ENCODE measurements around the gene CCL13. TPM values are rescaled to one million over a fixed set of nuclear protein-coding genes. Genes with fewer than 3 reads are reported as not detected.

CCL13 gene
- total RNA-seq, 1 donor from 2014 or later, result not detected

GRCh38 chr17:34400301-34400931, 44.1 kb downstream of the CCL13 start:
- H3K27me3 ChIP-seq (ENCODE audit: control insufficient read depth, insufficient read depth, low read length), result no peaks in the 10 kb centered on the region
- peak; percentile 68 for FAIRE-seq
- no peaks in the 10 kb centered on the region for H3K36me3 ChIP-seq (ENCODE audit: control insufficient read depth, insufficient read depth, low read length)
- H3K4me3 ChIP-seq (ENCODE audit: low read depth, low read length), result no peak overlapping the region
- DNase-seq (ENCODE audit: low read depth), result no peak
- no peak for TF ChIP-seq CTCF (IDR thresholded peaks at IDR 0.05; ENCODE audit: insufficient read depth, low read length, severe bottlenecking)

- DNase-seq (ENCODE audit: low read depth) (peak; percentile 34), FAIRE-seq (no peak)
- Histone ChIP-seq H3K36me3 (ENCODE audit: control insufficient read depth, insufficient read depth, low read length) (no peaks in the 10 kb centered on the region), H3K27me3 (ENCODE audit: control insufficient read depth, insufficient read depth, low read length) (no peaks in the 10 kb centered on the region), H3K4me3 (ENCODE audit: low read depth, low read length) (no peak overlapping the region)
- TF ChIP-seq CTCF (IDR thresholded peaks at IDR 0.05; ENCODE audit: insufficient read depth, low read length, severe bottlenecking), result no peak
Observed at GRCh38 chr17:34401165-34401564, 44.9 kb downstream of the CCL13 start.

- DNase-seq (ENCODE audit: low read depth), result no peak
- no peak for TF ChIP-seq CTCF (IDR thresholded peaks at IDR 0.05; ENCODE audit: insufficient read depth, low read length, severe bottlenecking)
- no peak overlapping the region for H3K4me3 ChIP-seq (ENCODE audit: low read depth, low read length)
- no peaks in the 10 kb centered on the region for H3K27me3 ChIP-seq (ENCODE audit: control insufficient read depth, insufficient read depth, low read length)
- FAIRE-seq, result no peak
- no peaks in the 10 kb centered on the region for H3K36me3 ChIP-seq (ENCODE audit: control insufficient read depth, insufficient read depth, low read length)
Observed at GRCh38 chr17:34403006-34403405, 46.7 kb downstream of the CCL13 start.

GRCh38 chr17:34406226-34406625, 49.9 kb downstream of the CCL13 start:
- no peak for TF ChIP-seq CTCF (IDR thresholded peaks at IDR 0.05; ENCODE audit: insufficient read depth, low read length, severe bottlenecking)
- Histone ChIP-seq H3K27me3 (ENCODE audit: control insufficient read depth, insufficient read depth, low read length) (no peaks in the 10 kb centered on the region), H3K36me3 (ENCODE audit: control insufficient read depth, insufficient read depth, low read length) (no peaks in the 10 kb centered on the region), H3K4me3 (ENCODE audit: low read depth, low read length) (no peak overlapping the region)
- FAIRE-seq (no peak), DNase-seq (ENCODE audit: low read depth) (no peak)

Other genes starting within 250 kb of the CCL13 start
- gene CCL2, start 101.2 kb upstream of the CCL13 start, total RNA-seq, result not detected in 2 replicates
- gene CCL7, start 86.3 kb upstream of the CCL13 start, total RNA-seq, result not detected in 2 replicates
- not detected in 2 replicates for gene CCL11, start 70.7 kb upstream of the CCL13 start, total RNA-seq
- not detected in 2 replicates for gene CCL8, start 37.0 kb upstream of the CCL13 start, total RNA-seq
- not detected in 2 replicates for gene CCL1, start 6.8 kb downstream of the CCL13 start, total RNA-seq
- not detected in 2 replicates for gene TMEM132E, start 223.1 kb downstream of the CCL13 start, total RNA-seq